Fibroblast of mammary gland (primary cell): Measurements from ENCODE around the gene HSPA14.
"Not testable (repeated sequence)": the region's sequence is repeated elsewhere in the genome, so short reads cannot be mapped to it uniquely, and the experiment has no call there.

ENCODE experiments used
- DNase-seq: peaks from one replicate; pipeline ENCODE4 v3.0.0-alpha.2; 2010; ENCODE audit warnings: low read depth
- H3K4me3 ChIP-seq: 2 replicates; pipeline ENCODE4 v1.5.1; 2011; ENCODE audit warnings: low read depth, mild to moderate bottlenecking, low read length, moderate library complexity; ENCODE audit not compliant: control insufficient read depth
- CTCF ChIP-seq: conservative IDR thresholded peaks from 2 replicates; pipeline ENCODE4 v1.5.1; 2011; ENCODE audit warnings: low read depth, low read length, inconsistent platforms; ENCODE audit not compliant: control insufficient read depth, insufficient read depth

HSPA14 gene

GRCh38 chr10:14810969-14811953 lies 26.8 kb upstream of the HSPA14 start:
- no peak overlapping the region for H3K4me3 ChIP-seq
- no peak for TF ChIP-seq CTCF
- DNase-seq = no peak

- peak; percentile 18 for DNase-seq
- no peak overlapping the region for H3K4me3 ChIP-seq
- no peak for TF ChIP-seq CTCF
These were observed 25.8 kb upstream of the HSPA14 start for GRCh38 chr10:14812271-14812670.

- no peak overlapping the region for H3K4me3 ChIP-seq
- no peak for TF ChIP-seq CTCF
- peak; percentile 50 for DNase-seq
These were observed 22.4 kb upstream of the HSPA14 start for GRCh38 chr10:14815681-14816080.

GRCh38 chr10:14816717-14817116 lies 21.4 kb upstream of the HSPA14 start:
- H3K4me3 ChIP-seq, DNase-seq: not testable (repeated sequence)

- peak; percentile 85 for DNase-seq
- no peak for TF ChIP-seq CTCF
- H3K4me3 ChIP-seq = no peak overlapping the region
These were observed 17.9 kb upstream of the HSPA14 start for GRCh38 chr10:14820010-14820774.

- DNase-seq = no peak
- no peak overlapping the region for H3K4me3 ChIP-seq
- no peak for TF ChIP-seq CTCF
These were observed 17.3 kb upstream of the HSPA14 start for GRCh38 chr10:14820775-14821154.
